Measurements from ENCODE around the gene EBLN2.

EBLN2 gene

DNA sequence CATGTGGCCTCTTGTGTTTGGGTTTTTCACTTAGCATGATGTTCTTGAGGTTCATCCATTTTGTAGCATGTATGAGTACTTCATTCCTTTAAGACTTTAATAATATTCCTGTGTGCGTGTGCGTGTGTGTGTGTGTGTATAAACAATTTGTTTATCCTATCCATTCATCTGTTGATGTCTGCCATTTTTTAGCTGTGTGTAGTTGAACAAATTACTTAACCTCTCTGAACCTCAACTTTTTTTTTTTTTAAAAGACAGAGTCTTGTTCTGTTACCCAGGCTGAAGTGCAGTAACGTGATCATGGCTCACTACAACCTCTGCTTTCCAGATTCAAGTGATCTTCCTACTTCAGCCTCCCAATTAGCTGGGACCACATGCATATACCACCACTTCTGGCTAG lies 47.3 kb downstream of the EBLN2 start:
- no peak overlapping the region for H3K4me3 Mint-ChIP-seq
- H3K27ac Mint-ChIP-seq, result no peak overlapping the region
- H3K36me3 Mint-ChIP-seq (ENCODE audit: low read depth), result no peaks in the 10 kb centered on the region

DNA sequence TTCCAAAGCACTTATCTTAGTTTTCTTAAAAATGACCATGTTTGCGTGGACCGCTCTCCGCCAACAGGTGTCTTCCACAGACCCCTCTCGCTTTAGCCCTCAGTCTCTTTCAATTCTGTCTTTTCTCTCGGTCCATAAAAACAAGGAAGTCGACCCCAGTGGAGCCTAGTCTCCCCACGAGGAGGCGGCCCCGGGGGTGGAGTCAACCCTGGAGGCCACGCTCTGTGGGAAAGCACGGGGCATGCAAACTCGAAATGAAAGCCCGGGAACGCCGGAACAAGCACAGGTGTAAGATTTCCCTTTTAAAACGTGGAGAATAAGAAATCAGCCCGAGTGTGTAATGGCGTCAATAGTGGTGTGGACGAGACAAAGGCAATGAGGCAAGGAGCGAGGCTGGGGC lies 49.1 kb downstream of the EBLN2 start:
- H3K27me3 Mint-ChIP-seq (ENCODE audit: low read depth), result no peaks in the 10 kb centered on the region
- no peaks in the 10 kb centered on the region for H3K4me1 Mint-ChIP-seq (ENCODE audit: low read depth)
- no peak overlapping the region for H3K27ac Mint-ChIP-seq
- H3K36me3 Mint-ChIP-seq (ENCODE audit: low read depth), result no peaks in the 10 kb centered on the region
- no peaks in the 10 kb centered on the region for H3K9me3 Mint-ChIP-seq
- H3K4me3 Mint-ChIP-seq, result no peak overlapping the region

More for the DNA sequence above, 47.3 kb downstream of the EBLN2 start:
- Mint-ChIP-seq H3K9me3 (no peaks in the 10 kb centered on the region), H3K27me3 (ENCODE audit: low read depth) (no peaks in the 10 kb centered on the region), H3K4me1 (ENCODE audit: low read depth) (no peaks in the 10 kb centered on the region)
